Measurements from ENCODE around the gene SNPH.
A peak's percentile ranks its signal among the peaks of the same experiment; 100 is the strongest.

The SNPH gene

GRCh38 chr20:1307571-1307971, 41.5 kb downstream of the SNPH start:
- DNase-seq = no peak

- no peak for DNase-seq
These were observed 42.1 kb downstream of the SNPH start for GRCh38 chr20:1308067-1308701.

- DNase-seq = no peak
These were observed 42.6 kb downstream of the SNPH start for GRCh38 chr20:1308702-1309095.

- DNase-seq = no peak
These were observed 43.3 kb downstream of the SNPH start for GRCh38 chr20:1309439-1309847.

- DNase-seq = no peak
These were observed 44.0 kb downstream of the SNPH start for GRCh38 chr20:1310071-1310470.

- no peak for DNase-seq
These were observed 44.6 kb downstream of the SNPH start for GRCh38 chr20:1310506-1311190.

- no peak for DNase-seq
These were observed 46.2 kb downstream of the SNPH start for GRCh38 chr20:1312308-1312707.

- no peak for DNase-seq
These were observed 46.8 kb downstream of the SNPH start for GRCh38 chr20:1312904-1313235.

- DNase-seq = peak; percentile 72 to 73
These were observed 47.3 kb downstream of the SNPH start for GRCh38 chr20:1313236-1313964.

GRCh38 chr20:1315804-1316203, 49.7 kb downstream of the SNPH start:
- no peak for DNase-seq

- DNase-seq = no peak
These were observed 51.6 kb downstream of the SNPH start for GRCh38 chr20:1317545-1318255.

- no peak for DNase-seq
These were observed 53.0 kb downstream of the SNPH start for GRCh38 chr20:1319051-1319450.

- DNase-seq = no peak
These were observed 53.4 kb downstream of the SNPH start for GRCh38 chr20:1319462-1319861.

- DNase-seq = no peak
These were observed 53.9 kb downstream of the SNPH start for GRCh38 chr20:1320016-1320415.

- no peak for DNase-seq
These were observed 55.0 kb downstream of the SNPH start for GRCh38 chr20:1320902-1321653.

GRCh38 chr20:1321654-1321939, 55.5 kb downstream of the SNPH start:
- DNase-seq = no peak

- no peak for DNase-seq
These were observed 56.6 kb downstream of the SNPH start for GRCh38 chr20:1322511-1323245.

- no peak for DNase-seq
These were observed 57.2 kb downstream of the SNPH start for GRCh38 chr20:1323256-1323655.

- DNase-seq = no peak
These were observed 57.9 kb downstream of the SNPH start for GRCh38 chr20:1323830-1324597.

GRCh38 chr20:1324598-1325172, 58.6 kb downstream of the SNPH start:
- DNase-seq = peak in 1 of 2 experiments; percentile 32
